Measurements from ENCODE around the gene TFR2.

The TFR2 gene

DNA sequence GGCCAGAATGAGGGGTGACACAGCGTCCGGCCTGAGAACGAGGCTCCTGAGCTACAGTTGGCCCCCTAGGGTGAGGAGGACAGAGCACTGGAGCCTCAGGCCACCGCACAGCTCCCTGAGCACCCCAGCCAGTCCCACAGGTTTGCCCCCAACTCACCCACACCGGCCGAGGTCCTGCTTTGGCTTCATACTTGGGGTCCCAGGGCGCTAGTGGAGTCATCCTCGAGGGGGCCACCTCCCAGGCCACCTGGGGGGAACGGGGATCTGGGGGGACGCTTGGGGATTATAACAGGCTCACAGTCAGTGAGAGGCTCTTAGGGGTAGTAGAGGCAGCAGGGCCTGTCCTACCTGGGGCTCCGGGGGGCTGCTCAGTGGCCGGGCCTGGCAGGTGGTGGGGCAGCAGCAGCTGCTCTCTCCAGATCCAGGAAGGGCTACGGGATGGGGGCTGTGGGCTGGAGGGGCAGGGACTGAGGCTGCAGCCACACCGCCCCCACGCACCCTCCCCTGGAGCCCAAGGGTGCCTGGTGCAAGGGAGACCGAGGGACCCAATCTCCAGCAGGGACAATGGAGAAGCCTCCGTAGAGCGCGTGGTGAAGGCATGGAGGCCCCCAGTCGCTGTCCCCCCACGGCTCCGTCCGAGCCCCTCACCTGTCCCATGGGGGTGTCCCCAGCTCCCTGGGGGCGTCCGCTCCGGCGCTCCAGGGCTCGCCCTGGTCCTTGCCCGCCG is 68.2 kb downstream of the TFR2 start:
- no peak for DNase-seq (ENCODE audit: low read depth, low spot score)

DNA sequence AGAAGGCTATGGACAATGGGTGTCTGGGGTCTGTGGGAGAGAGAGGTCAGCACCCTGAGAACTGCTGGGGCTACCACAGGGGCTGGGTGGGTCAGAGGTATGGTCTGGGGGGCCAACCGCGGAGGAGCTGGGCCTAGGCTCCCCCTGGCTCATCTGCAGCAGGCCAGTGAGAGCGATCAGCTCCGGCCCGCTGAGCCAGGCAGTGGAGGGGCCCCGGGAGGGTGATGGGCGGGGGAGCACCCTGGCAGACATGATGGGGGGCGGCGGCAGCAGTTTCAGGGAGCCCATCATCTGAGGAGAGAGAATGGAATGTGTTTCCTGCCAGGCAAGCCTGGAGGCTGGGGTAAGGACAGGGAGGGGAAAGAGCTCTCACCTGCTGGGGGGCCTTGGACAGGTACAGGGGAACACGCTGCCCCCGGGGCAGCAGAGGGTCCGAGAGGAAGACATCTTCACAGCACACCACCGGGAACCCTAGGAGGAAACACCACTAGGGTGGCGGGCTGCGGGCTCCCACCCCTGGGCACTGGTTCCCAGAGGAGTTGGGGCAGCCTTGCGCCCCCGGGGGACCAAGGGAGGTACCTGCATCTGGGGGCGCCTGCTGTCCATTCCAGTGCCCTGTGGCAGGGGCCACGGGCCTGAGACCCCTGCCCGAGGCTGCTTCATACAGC is 68.9 kb downstream of the TFR2 start:
- DNase-seq (ENCODE audit: low read depth, low spot score) = no peak

DNA sequence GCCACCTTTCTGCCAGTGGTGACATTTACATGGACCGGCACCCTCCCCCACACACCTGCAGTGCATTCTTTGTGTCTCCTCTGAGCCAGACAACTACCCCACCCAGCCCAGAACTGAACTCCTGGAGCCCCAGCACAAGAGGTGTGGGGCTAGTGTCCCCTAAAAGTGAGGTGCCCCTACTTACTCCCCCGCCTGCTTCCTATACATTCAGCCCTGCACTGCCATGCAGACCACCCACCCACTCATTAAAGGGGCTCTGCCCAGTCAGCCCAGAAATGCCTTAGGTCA is 69.6 kb downstream of the TFR2 start:
- DNase-seq (ENCODE audit: low read depth, low spot score) = no peak

DNA sequence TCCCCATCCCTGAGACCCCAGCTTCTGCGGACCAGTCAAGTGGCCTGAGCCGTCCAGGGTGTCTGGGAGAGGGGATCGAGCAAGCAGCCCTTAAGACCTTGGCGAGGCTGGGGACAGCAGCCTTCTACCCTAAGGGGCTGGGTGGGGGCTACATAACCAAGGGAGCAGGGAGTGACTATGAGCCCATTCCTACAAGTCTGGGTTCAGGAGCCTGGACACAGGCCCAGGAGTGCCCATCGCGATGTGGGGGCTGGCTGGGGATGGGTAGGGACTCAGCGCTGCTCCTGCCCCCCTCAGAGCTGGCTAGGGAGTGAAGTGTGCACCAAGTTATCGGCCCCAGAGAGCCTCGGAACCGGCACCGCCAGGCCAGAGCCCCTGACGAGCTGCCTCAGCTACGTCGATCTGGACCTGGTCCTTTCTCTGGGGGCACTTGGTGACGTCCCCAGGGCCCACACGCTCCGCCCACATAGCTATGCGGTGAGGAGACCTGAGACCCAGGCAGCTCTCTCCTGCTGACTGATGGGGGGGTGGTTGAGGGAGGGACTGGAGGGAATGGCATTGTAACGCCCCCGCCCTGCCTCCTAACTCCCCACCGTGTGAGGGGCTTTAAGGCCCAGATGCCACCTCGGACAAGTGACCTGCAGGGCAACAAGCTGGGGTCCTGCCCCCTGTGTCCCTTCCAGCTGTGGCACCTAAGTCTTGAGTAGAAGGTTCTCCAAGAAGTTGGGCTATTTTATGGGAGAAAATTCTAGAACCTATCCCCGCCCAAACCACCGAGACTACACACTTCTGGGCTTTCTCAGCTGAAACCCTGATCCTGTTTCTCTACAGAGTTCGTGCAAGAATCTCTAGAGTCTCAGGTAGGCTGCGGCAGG is 70.2 kb downstream of the TFR2 start:
- DNase-seq (ENCODE audit: low read depth, low spot score) = no peak
